Vagina (tissue), 2 donors: ENCODE measurements around the gene LEMD2. TPM values are rescaled to one million over a fixed set of nuclear protein-coding genes. Genes with fewer than 3 reads are reported as not detected.

Source experiments
- DNase-seq, 2 donors: peaks; one replicate each; pipeline ENCODE4 v3.0.0-alpha.2; 2017; ENCODE audit errors: extremely low spot score in 2 of 2
- H3K27ac ChIP-seq: fragments of 200-600 bp; sonication (generic); one replicate; pipeline ENCODE4 v1.5.1; 2019
- H3K27me3 ChIP-seq: fragments of 200-600 bp; sonication (generic); one replicate; pipeline ENCODE4 v1.5.1; 2019
- H3K36me3 ChIP-seq, 2 donors: fragments of 200-600 bp; sonication (generic); one replicate each; pipeline ENCODE4 v1.5.1; 2017 to 2019
- H3K4me1 ChIP-seq: fragments of 200-600 bp; sonication (generic); one replicate; pipeline ENCODE4 v1.5.1; 2019
- H3K4me3 ChIP-seq, 2 donors: fragments of 200-600 bp; sonication (generic); 1 replicate in 1 of 2; 2 replicates in 1 of 2; pipeline ENCODE4 v1.5.1; 2016 to 2019
- H3K9me3 ChIP-seq: fragments of 200-600 bp; sonication (generic); one replicate; pipeline ENCODE4 v1.5.1; 2019
- CTCF ChIP-seq, 3 experiments: fragments of 450-650 bp in 2 of 3; fragments of 200-600 bp in 1 of 3; sonication (generic) in 1 of 3; IDR thresholded peaks; one replicate each; pipeline ENCODE4 v1.5.1; 2017 to 2019; ENCODE audit warnings: antibody characterized with exemption in 3 of 3, mild to moderate bottlenecking in 2 of 3, moderate library complexity in 2 of 3
- POLR2A ChIP-seq, 2 donors: fragments of 450-650 bp; IDR thresholded peaks; one replicate each; pipeline ENCODE4 v1.6.1; 2017; ENCODE audit warnings: antibody characterized with exemption in 2 of 2, mild to moderate bottlenecking in 2 of 2, moderate library complexity in 2 of 2
- POLR2AphosphoS5 ChIP-seq, 2 donors: sonication (generic); formaldehyde crosslinking; IDR thresholded peaks; one replicate each; pipeline ENCODE4 v1.9.0; 2017; ENCODE audit warnings: antibody characterized with exemption in 2 of 2, mild to moderate bottlenecking in 2 of 2, low read depth in 1 of 2; ENCODE audit not compliant: insufficient read depth in 1 of 2
- intact Hi-C: fragments of 100-400 bp; cut with DNase I; formaldehyde crosslinking; loops from one replicate; pipeline ENCODE4 v1.15.1; 2023
- total RNA-seq: library from RNA; depleted of rRNA; stranded (reverse); fragments of >200 nt; gene quantifications from one replicate; pipeline ENCODE4 v1.2.3, GENCODE V29; 2016

The LEMD2 gene
- total RNA-seq, 1 donor from 2014 or later = 55.5 TPM

- Histone ChIP-seq H3K36me3 (no peaks in the 10 kb centered on the region), H3K9me3 (no peaks in the 10 kb centered on the region), H3K4me3 (no peak overlapping the region), H3K4me1 (no peaks in the 10 kb centered on the region), H3K27ac (no peak overlapping the region), H3K27me3 (no peaks in the 10 kb centered on the region)
- TF ChIP-seq POLR2A (IDR thresholded peaks at IDR 0.05) (no peak), CTCF (IDR thresholded peaks at IDR 0.05) (no peak), POLR2AphosphoS5 (IDR thresholded peaks at IDR 0.05; ENCODE audit: insufficient read depth in 1 of 2, low read depth in 1 of 2) (no peak)
- DNase-seq = no peak
- intact Hi-C loops = no loop called here
Measured at GRCh38 chr6:33798343-33798848, 9.5 kb upstream of the LEMD2 start.

GRCh38 chr6:33797626-33798342 lies 8.9 kb upstream of the LEMD2 start:
- intact Hi-C loops = no loop called here
- Histone ChIP-seq H3K4me3 (no peak overlapping the region), H3K9me3 (no peaks in the 10 kb centered on the region), H3K36me3 (no peaks in the 10 kb centered on the region), H3K27me3 (no peaks in the 10 kb centered on the region), H3K4me1 (no peaks in the 10 kb centered on the region), H3K27ac (no peak overlapping the region)
- DNase-seq = no peak
- TF ChIP-seq POLR2AphosphoS5 (IDR thresholded peaks at IDR 0.05; ENCODE audit: insufficient read depth in 1 of 2, low read depth in 1 of 2) (no peak), POLR2A (IDR thresholded peaks at IDR 0.05) (no peak), CTCF (IDR thresholded peaks at IDR 0.05) (no peak)

DNA sequence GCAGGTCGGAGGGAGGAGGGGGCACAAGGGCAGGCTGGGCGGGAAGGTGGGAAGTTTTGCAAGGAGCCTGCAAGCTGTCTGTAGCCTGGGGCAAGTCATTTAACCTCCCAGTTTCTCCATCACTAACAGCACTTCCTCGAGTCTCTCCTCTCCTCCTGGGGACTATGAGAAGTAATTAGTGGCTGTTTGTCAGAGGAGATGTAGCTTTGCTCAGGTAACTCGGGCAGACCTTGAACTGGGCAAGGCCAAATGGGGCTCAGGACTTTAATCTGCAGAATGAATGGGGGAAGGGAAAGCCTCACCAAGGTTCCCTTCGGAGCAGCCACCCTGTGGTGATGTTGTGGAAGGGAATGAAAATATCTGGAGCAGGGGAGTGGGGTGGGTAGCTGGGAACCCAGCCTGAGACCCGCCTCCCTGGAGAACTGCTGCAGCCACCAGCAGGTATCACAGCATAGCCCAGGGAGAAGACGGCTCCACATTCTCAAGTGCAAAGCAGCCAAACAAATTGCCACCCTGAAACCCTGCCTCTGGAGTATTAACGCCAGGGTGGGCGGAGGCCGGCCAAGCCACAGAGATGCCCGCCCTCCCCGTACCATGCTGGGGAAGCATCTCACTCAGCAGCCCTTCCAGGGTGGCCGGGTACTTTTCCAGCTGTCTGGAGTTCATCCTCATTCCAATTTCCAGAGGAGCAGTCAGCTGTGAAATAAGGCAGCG lies 6.1 kb upstream of the LEMD2 start:
- DNase-seq = no peak
- intact Hi-C loops = no loop called here
- Histone ChIP-seq H3K36me3 (no peaks in the 10 kb centered on the region), H3K4me3 (no peak overlapping the region), H3K27me3 (no peaks in the 10 kb centered on the region), H3K4me1 (no peaks in the 10 kb centered on the region), H3K9me3 (no peaks in the 10 kb centered on the region), H3K27ac (no peak overlapping the region)
- TF ChIP-seq POLR2AphosphoS5 (IDR thresholded peaks at IDR 0.05; ENCODE audit: insufficient read depth in 1 of 2, low read depth in 1 of 2) = no peak
- no peak for TF ChIP-seq POLR2A (IDR thresholded peaks at IDR 0.05)
- no peak for TF ChIP-seq CTCF (IDR thresholded peaks at IDR 0.05)

DNA sequence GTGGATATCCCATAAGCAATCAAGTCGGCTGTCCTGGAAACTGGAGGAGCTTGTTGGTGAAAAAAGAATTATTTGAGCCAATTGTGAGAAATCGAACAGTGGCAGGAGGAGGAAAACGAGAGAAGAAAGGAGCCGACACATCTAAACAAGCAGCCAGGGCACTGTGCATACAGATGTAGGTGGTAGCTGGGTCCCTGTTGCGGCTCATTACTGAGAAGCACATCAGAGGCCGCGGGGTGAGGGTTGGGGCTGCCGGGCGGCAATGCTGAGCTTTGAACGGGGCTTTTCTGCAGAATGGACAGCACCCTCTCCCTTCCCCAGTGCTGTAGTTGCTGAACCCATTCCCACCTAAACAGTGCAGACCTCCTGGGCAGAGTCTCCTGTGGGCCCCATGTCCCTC lies 4.1 kb upstream of the LEMD2 start:
- intact Hi-C loops = no loop called here
- TF ChIP-seq POLR2AphosphoS5 (IDR thresholded peaks at IDR 0.05; ENCODE audit: insufficient read depth in 1 of 2, low read depth in 1 of 2) (no peak), POLR2A (IDR thresholded peaks at IDR 0.05) (no peak), CTCF (IDR thresholded peaks at IDR 0.05) (no peak)
- no peak for DNase-seq
- Histone ChIP-seq H3K27ac (no peak overlapping the region), H3K4me3 (no peak overlapping the region), H3K9me3 (no peaks in the 10 kb centered on the region), H3K27me3 (no peaks in the 10 kb centered on the region), H3K4me1 (peaks cover under 1% of the 10 kb centered on the region), H3K36me3 (no peaks in the 10 kb centered on the region)

DNA sequence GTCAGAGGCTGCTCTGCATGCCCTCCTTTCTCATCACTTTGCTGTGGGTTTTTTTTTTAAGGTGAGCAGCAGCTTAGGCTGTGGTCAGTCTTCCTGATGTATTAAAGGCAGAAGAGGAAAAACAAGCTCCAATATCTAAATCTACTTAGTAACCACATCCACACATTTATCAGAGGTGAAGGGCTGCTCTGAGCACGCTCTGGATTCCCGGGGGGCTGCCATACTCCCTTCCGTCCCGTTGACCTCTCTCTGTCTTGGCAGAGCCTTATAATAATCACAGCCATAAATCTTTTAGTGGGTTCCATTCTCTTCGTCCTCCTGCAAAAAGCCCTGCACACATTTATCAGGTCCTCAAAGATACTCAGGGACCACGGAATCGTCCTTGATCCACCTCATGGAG lies 2.7 kb upstream of the LEMD2 start:
- Histone ChIP-seq H3K27me3 (no peaks in the 10 kb centered on the region), H3K4me1 (peaks cover 14% of the 10 kb centered on the region), H3K36me3 (no peaks in the 10 kb centered on the region), H3K4me3 (no peak overlapping the region), H3K27ac (no peak overlapping the region), H3K9me3 (no peaks in the 10 kb centered on the region)
- no peak for TF ChIP-seq POLR2A (IDR thresholded peaks at IDR 0.05)
- TF ChIP-seq POLR2AphosphoS5 (IDR thresholded peaks at IDR 0.05; ENCODE audit: insufficient read depth in 1 of 2, low read depth in 1 of 2) = no peak
- no peak for TF ChIP-seq CTCF (IDR thresholded peaks at IDR 0.05)
- no peak for DNase-seq
- intact Hi-C loops = no loop called here
